Measurements from ENCODE around the gene CT45A10. TPM values are rescaled to one million over a fixed set of nuclear protein-coding genes. Genes with fewer than 3 reads are reported as not detected.
"Not testable (repeated sequence)": the region's sequence is repeated elsewhere in the genome, so short reads cannot be mapped to it uniquely, and the experiment has no call there.

CT45A10 gene
- total RNA-seq, 1 donor from 2014 or later, result not detected

- Mint-ChIP-seq H3K9me3 (ENCODE audit: low read depth) (peaks cover 39% of the 10 kb centered on the region), H3K27ac (no peak overlapping the region), H3K36me3 (ENCODE audit: insufficient read depth) (no peaks in the 10 kb centered on the region), H3K4me3 (ENCODE audit: low read depth) (no peak overlapping the region), H3K27me3 (no peaks in the 10 kb centered on the region), H3K4me1 (ENCODE audit: low read depth) (no peaks in the 10 kb centered on the region)
- no peak for TF ChIP-seq CTCF (IDR thresholded peaks at IDR 0.05; ENCODE audit: unreplicated experiment)
- no peak for DNase-seq (ENCODE audit: low spot score, unreplicated experiment)
Observed at GRCh38 chrX:135914404-135914803, 21.2 kb upstream of the CT45A10 start.

- Mint-ChIP-seq H3K4me3 (ENCODE audit: low read depth) (no peak overlapping the region), H3K4me1 (ENCODE audit: low read depth) (no peaks in the 10 kb centered on the region), H3K9me3 (ENCODE audit: low read depth) (peaks cover 59% of the 10 kb centered on the region), H3K27me3 (no peaks in the 10 kb centered on the region), H3K36me3 (ENCODE audit: insufficient read depth) (peaks cover 2% of the 10 kb centered on the region), H3K27ac (no peak overlapping the region)
- no peak for DNase-seq (ENCODE audit: low spot score, unreplicated experiment)
- no peak for TF ChIP-seq CTCF (IDR thresholded peaks at IDR 0.05; ENCODE audit: unreplicated experiment)
Observed at GRCh38 chrX:135910251-135910650, 17.0 kb upstream of the CT45A10 start.

GRCh38 chrX:135892781-135893180, 463 bp downstream of the CT45A10 start:
- H3K4me1 Mint-ChIP-seq (ENCODE audit: low read depth), result no peaks in the 10 kb centered on the region
- H3K9me3 Mint-ChIP-seq (ENCODE audit: low read depth), result peaks cover 45% of the 10 kb centered on the region
- H3K27me3 Mint-ChIP-seq, result no peaks in the 10 kb centered on the region
- no peak overlapping the region for H3K4me3 Mint-ChIP-seq (ENCODE audit: low read depth)
- no peak for TF ChIP-seq CTCF (IDR thresholded peaks at IDR 0.05; ENCODE audit: unreplicated experiment)
- H3K36me3 Mint-ChIP-seq (ENCODE audit: insufficient read depth), result no peaks in the 10 kb centered on the region
- H3K27ac Mint-ChIP-seq, result no peak overlapping the region
- DNase-seq (ENCODE audit: low spot score, unreplicated experiment), result no peak

GRCh38 chrX:135890087-135890585, 3.1 kb downstream of the CT45A10 start:
- DNase-seq (ENCODE audit: low spot score, unreplicated experiment), result no peak
- Mint-ChIP-seq H3K27ac (no peak overlapping the region), H3K4me3 (ENCODE audit: low read depth) (no peak overlapping the region), H3K4me1 (ENCODE audit: low read depth) (no peaks in the 10 kb centered on the region), H3K36me3 (ENCODE audit: insufficient read depth) (no peaks in the 10 kb centered on the region), H3K9me3 (ENCODE audit: low read depth) (peaks cover 35% of the 10 kb centered on the region), H3K27me3 (no peaks in the 10 kb centered on the region)
- TF ChIP-seq CTCF (IDR thresholded peaks at IDR 0.05; ENCODE audit: unreplicated experiment), result no peak

- not testable (repeated sequence) for H3K27me3 Mint-ChIP-seq; DNase-seq (ENCODE audit: low spot score, unreplicated experiment); H3K36me3 Mint-ChIP-seq (ENCODE audit: insufficient read depth)
Observed at GRCh38 chrX:135888976-135889375, 4.3 kb downstream of the CT45A10 start.

GRCh38 chrX:135888230-135888629, 5.0 kb downstream of the CT45A10 start:
- H3K4me1 Mint-ChIP-seq (ENCODE audit: low read depth); H3K27me3 Mint-ChIP-seq; H3K36me3 Mint-ChIP-seq (ENCODE audit: insufficient read depth); H3K27ac Mint-ChIP-seq; DNase-seq (ENCODE audit: low spot score, unreplicated experiment); H3K4me3 Mint-ChIP-seq (ENCODE audit: low read depth): not testable (repeated sequence)
- peaks cover 22% of the 10 kb centered on the region for H3K9me3 Mint-ChIP-seq (ENCODE audit: low read depth)

More at GRCh38 chrX:135888976-135889375, 4.3 kb downstream of the CT45A10 start:
- peaks cover 28% of the 10 kb centered on the region for H3K9me3 Mint-ChIP-seq (ENCODE audit: low read depth)
- H3K27ac Mint-ChIP-seq; H3K4me1 Mint-ChIP-seq (ENCODE audit: low read depth); H3K4me3 Mint-ChIP-seq (ENCODE audit: low read depth): not testable (repeated sequence)

GRCh38 chrX:135882741-135883140, 10.5 kb downstream of the CT45A10 start:
- not testable (repeated sequence) for H3K4me3 Mint-ChIP-seq (ENCODE audit: low read depth); H3K9me3 Mint-ChIP-seq (ENCODE audit: low read depth); H3K36me3 Mint-ChIP-seq (ENCODE audit: insufficient read depth); DNase-seq (ENCODE audit: low spot score, unreplicated experiment); H3K27me3 Mint-ChIP-seq; H3K27ac Mint-ChIP-seq; H3K4me1 Mint-ChIP-seq (ENCODE audit: low read depth)

- not testable (repeated sequence) for H3K4me3 Mint-ChIP-seq (ENCODE audit: low read depth); H3K27me3 Mint-ChIP-seq; H3K9me3 Mint-ChIP-seq (ENCODE audit: low read depth); H3K36me3 Mint-ChIP-seq (ENCODE audit: insufficient read depth); DNase-seq (ENCODE audit: low spot score, unreplicated experiment); H3K4me1 Mint-ChIP-seq (ENCODE audit: low read depth); H3K27ac Mint-ChIP-seq
Observed at GRCh38 chrX:135871712-135872111, 21.5 kb downstream of the CT45A10 start, which contains the start of gene CT45A9. Gene CT45A9 (minus strand): TSS chrX:135871812. CDS start chrX:135868061, 3,751 bp downstream.

GRCh38 chrX:135854438-135854837, 38.8 kb downstream of the CT45A10 start, which contains the start of gene CT45A8:
Gene CT45A8 (minus strand): TSS chrX:135854538. CDS start chrX:135850783, 3,755 bp downstream.
- H3K36me3 Mint-ChIP-seq (ENCODE audit: insufficient read depth); DNase-seq (ENCODE audit: low spot score, unreplicated experiment); H3K27ac Mint-ChIP-seq; H3K4me3 Mint-ChIP-seq (ENCODE audit: low read depth); H3K4me1 Mint-ChIP-seq (ENCODE audit: low read depth); H3K9me3 Mint-ChIP-seq (ENCODE audit: low read depth); H3K27me3 Mint-ChIP-seq: not testable (repeated sequence)

GRCh38 chrX:135837180-135837579, 56.1 kb downstream of the CT45A10 start, which contains the start of gene CT45A7:
Gene CT45A7 (minus strand): TSS chrX:135837280. CDS start chrX:135833533, 3,747 bp downstream.
- not testable (repeated sequence) for H3K4me3 Mint-ChIP-seq (ENCODE audit: low read depth); H3K27ac Mint-ChIP-seq; H3K4me1 Mint-ChIP-seq (ENCODE audit: low read depth); H3K9me3 Mint-ChIP-seq (ENCODE audit: low read depth); H3K27me3 Mint-ChIP-seq; DNase-seq (ENCODE audit: low spot score, unreplicated experiment); H3K36me3 Mint-ChIP-seq (ENCODE audit: insufficient read depth)

Data from progenitor cell of endocrine pancreas (in vitro differentiated cells).